ENCODE measurements around the gene NR3C2.

The NR3C2 gene

DNA sequence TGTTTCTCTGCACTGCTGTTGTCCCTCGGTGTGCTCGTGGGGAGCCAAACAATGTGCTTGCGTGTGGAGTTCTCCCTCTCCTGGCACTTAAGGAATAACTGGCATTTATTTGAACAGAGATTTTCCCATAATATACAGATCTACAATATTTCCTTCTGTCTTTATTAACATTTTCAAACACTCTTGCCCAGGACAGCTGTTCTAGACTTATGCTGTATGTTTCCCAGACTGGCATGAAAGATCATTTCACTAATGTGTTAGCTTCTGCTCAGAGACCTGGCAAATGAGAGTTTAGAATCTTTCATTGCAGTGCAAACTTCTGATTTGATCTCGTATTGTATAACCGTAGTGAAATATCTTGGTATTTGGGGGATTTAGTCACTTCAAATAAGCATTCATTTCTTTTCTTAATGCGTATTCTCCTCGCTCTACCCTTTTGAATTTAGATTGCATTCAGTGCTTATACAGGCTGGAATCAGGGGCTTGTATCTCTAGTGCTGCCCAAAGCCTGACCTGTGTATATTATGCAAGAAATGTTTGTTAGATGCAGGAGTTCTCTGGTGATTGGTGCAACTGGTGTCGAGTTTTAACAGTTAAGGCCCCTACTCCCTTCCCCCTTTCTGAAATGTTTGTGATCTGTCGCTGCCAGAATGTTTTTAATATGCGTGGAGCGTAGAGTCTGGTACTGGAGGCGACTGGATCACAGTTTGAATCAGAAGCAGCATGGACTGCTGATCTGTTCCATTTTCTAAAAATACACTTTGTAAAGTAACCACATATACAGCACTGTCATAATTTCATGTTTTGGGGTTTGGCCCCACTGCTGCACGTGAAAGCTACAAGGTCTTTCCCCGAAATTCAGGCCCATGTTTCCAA lies 384.0 kb downstream of the NR3C2 start:
- H3K4me1 ChIP-seq (ENCODE audit: control extremely low read depth in 1 of 4, control insufficient read depth in 4 of 4, insufficient read depth in 4 of 4, low read length in 3 of 4): peaks cover 2 to 23% (median 12%) of the 10 kb centered on the region in 4 experiments
- 99% methylated on average over 9 of the region's 14 CpGs for WGBS (ENCODE audit: insufficient coverage)
- POLR2A ChIA-PET: no interaction called here

DNA sequence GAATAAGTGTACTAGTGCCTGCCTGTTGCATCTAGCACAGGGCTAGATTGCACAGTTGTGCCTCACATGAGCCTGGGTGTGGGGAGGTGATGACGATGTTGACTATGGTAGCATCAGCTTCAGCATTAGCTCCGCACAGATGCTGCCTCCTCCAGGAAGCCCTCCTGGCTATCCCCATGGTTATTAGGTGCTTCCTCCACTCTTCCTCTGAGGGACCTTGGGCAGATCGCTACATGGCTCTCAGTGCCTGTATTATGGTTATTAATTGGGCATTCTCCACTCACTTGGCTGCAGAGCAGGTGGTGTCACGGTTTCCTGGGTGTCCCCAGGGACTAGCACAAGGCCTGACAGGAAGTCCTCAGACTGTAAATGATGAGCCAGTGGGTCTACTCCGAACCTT lies 384.7 kb downstream of the NR3C2 start:
- H3K9me3 ChIP-seq (ENCODE audit: control extremely low read depth in 1 of 5, control insufficient read depth in 4 of 5, insufficient read depth in 2 of 5, low read depth in 1 of 5, low read length in 4 of 5): no peaks in the 10 kb centered on the region
- DNase-seq: no peak
- H3K36me3 ChIP-seq (ENCODE audit: control insufficient read depth in 4 of 4, insufficient read depth in 4 of 4, low read length in 3 of 4): no peaks in the 10 kb centered on the region
- POLR2A ChIA-PET: no interaction called here
- 97% methylated on average over 4 of the region's 5 CpGs for WGBS (ENCODE audit: insufficient coverage)
- no peaks in the 10 kb centered on the region for H3K27me3 ChIP-seq (replicated peaks in 2 of 5; ENCODE audit: control insufficient read depth in 4 of 5, insufficient read depth in 5 of 5, low read length in 4 of 5)
- CTCF ChIA-PET: interaction anchor here (1.1 to 2.6 kb wide), 4 partner anchors 11 to 132 kb away, joined by 3 to 13 read pairs (median 5); no protein-coding TSS in a partner anchor
- H3K4me1 ChIP-seq (ENCODE audit: control extremely low read depth in 1 of 4, control insufficient read depth in 4 of 4, insufficient read depth in 4 of 4, low read length in 3 of 4): peaks cover 2 to 23% (median 13%) of the 10 kb centered on the region in 4 experiments
- H3K27ac ChIP-seq (ENCODE audit: insufficient read depth in 1 of 2, low read depth in 1 of 2, low read length in 2 of 2, poor library complexity in 1 of 2, severe bottlenecking in 2 of 2): no peak overlapping the region
- H3K4me3 ChIP-seq (ENCODE audit: control insufficient read depth in 1 of 7, extremely low read depth in 1 of 7, insufficient read depth in 4 of 7, low read depth in 2 of 7, low read length in 6 of 7): no peak overlapping the region

More for the DNA sequence above, 384.0 kb downstream of the NR3C2 start:
- Histone ChIP-seq H3K27me3 (replicated peaks in 2 of 5; ENCODE audit: control insufficient read depth in 4 of 5, insufficient read depth in 5 of 5, low read length in 4 of 5) (no peaks in the 10 kb centered on the region), H3K27ac (ENCODE audit: insufficient read depth in 1 of 2, low read depth in 1 of 2, low read length in 2 of 2, poor library complexity in 1 of 2, severe bottlenecking in 2 of 2) (no peak overlapping the region), H3K9me3 (ENCODE audit: control extremely low read depth in 1 of 5, control insufficient read depth in 4 of 5, insufficient read depth in 2 of 5, low read depth in 1 of 5, low read length in 4 of 5) (no peaks in the 10 kb centered on the region), H3K4me3 (ENCODE audit: control insufficient read depth in 1 of 7, extremely low read depth in 1 of 7, insufficient read depth in 4 of 7, low read depth in 2 of 7, low read length in 6 of 7) (no peak overlapping the region), H3K36me3 (ENCODE audit: control insufficient read depth in 4 of 4, insufficient read depth in 4 of 4, low read length in 3 of 4) (no peaks in the 10 kb centered on the region)
- DNase-seq: no peak
- CTCF ChIA-PET: no interaction called here

- no peaks in the 10 kb centered on the region for H3K36me3 ChIP-seq (ENCODE audit: control insufficient read depth in 4 of 4, insufficient read depth in 4 of 4, low read length in 3 of 4)
- ChIA-PET CTCF (interaction anchor here (0.7 to 2.6 kb wide), 10 partner anchors 10 to 1208 kb away, joined by 3 to 13 read pairs (median 3); no protein-coding TSS in a partner anchor), POLR2A (no interaction called here)
- peaks cover 2 to 26% (median 15%) of the 10 kb centered on the region in 4 experiments for H3K4me1 ChIP-seq (ENCODE audit: control extremely low read depth in 1 of 4, control insufficient read depth in 4 of 4, insufficient read depth in 4 of 4, low read length in 3 of 4)
- no peaks in the 10 kb centered on the region for H3K9me3 ChIP-seq (ENCODE audit: control extremely low read depth in 1 of 5, control insufficient read depth in 4 of 5, insufficient read depth in 2 of 5, low read depth in 1 of 5, low read length in 4 of 5)
- no peaks in the 10 kb centered on the region for H3K27me3 ChIP-seq (replicated peaks in 2 of 5; ENCODE audit: control insufficient read depth in 4 of 5, insufficient read depth in 5 of 5, low read length in 4 of 5)
- DNase-seq: peak; percentile 92 to 97 (median 97)
- no peak overlapping the region for H3K4me3 ChIP-seq (ENCODE audit: control insufficient read depth in 1 of 7, extremely low read depth in 1 of 7, insufficient read depth in 4 of 7, low read depth in 2 of 7, low read length in 6 of 7)
- no peak overlapping the region for H3K27ac ChIP-seq (ENCODE audit: insufficient read depth in 1 of 2, low read depth in 1 of 2, low read length in 2 of 2, poor library complexity in 1 of 2, severe bottlenecking in 2 of 2)
- 10% methylated on average over 3 of the region's 6 CpGs for WGBS (ENCODE audit: insufficient coverage)
Measured at GRCh38 chr4:148056879-148057278, 385.3 kb downstream of the NR3C2 start.

- no peaks in the 10 kb centered on the region for H3K36me3 ChIP-seq (ENCODE audit: control insufficient read depth in 4 of 4, insufficient read depth in 4 of 4, low read length in 3 of 4)
- H3K27me3 ChIP-seq (replicated peaks in 2 of 5; ENCODE audit: control insufficient read depth in 4 of 5, insufficient read depth in 5 of 5, low read length in 4 of 5): no peaks in the 10 kb centered on the region
- no peak overlapping the region for H3K27ac ChIP-seq (ENCODE audit: insufficient read depth in 1 of 2, low read depth in 1 of 2, low read length in 2 of 2, poor library complexity in 1 of 2, severe bottlenecking in 2 of 2)
- CTCF ChIA-PET: interaction anchor here (1.0 to 2.6 kb wide), 5 partner anchors 9 to 131 kb away, joined by 3 to 13 read pairs (median 4); no protein-coding TSS in a partner anchor
- no peaks in the 10 kb centered on the region for H3K9me3 ChIP-seq (ENCODE audit: control extremely low read depth in 1 of 5, control insufficient read depth in 4 of 5, insufficient read depth in 2 of 5, low read depth in 1 of 5, low read length in 4 of 5)
- H3K4me3 ChIP-seq (ENCODE audit: control insufficient read depth in 1 of 7, extremely low read depth in 1 of 7, insufficient read depth in 4 of 7, low read depth in 2 of 7, low read length in 6 of 7): no peak overlapping the region
- DNase-seq: no peak
- POLR2A ChIA-PET: no interaction called here
- H3K4me1 ChIP-seq (ENCODE audit: control extremely low read depth in 1 of 4, control insufficient read depth in 4 of 4, insufficient read depth in 4 of 4, low read length in 3 of 4): peaks cover 3 to 31% (median 17%) of the 10 kb centered on the region in 4 experiments
- WGBS (ENCODE audit: insufficient coverage): 100% methylated on average over 4 of the region's 6 CpGs
Measured at GRCh38 chr4:148055844-148056243, 386.4 kb downstream of the NR3C2 start.

DNA sequence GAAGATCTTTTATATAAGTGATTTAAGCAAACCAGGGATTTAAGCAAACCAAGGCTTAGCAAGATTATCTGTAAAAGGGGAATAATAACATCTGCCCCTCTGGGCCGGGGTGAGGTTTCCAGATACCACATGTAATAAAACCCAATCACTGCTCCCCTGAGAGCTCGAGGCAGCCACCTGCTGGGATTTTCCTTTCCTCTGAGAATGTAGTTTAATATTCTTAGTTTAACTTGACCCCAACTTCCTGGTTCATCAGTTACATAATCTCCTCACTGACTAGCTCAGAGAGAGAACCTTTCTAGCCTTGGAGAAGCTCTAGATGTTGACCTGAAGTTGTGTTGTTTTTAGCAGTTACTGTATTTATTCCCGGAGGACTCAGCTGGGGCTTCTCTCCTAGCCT lies 387.9 kb downstream of the NR3C2 start:
- POLR2A ChIA-PET: no interaction called here
- no peak for DNase-seq
- peaks cover 3 to 22% (median 13%) of the 10 kb centered on the region in 4 experiments for H3K4me1 ChIP-seq (ENCODE audit: control extremely low read depth in 1 of 4, control insufficient read depth in 4 of 4, insufficient read depth in 4 of 4, low read length in 3 of 4)
- CTCF ChIA-PET: interaction anchor here (0.8 to 1.5 kb wide), 3 partner anchors 8 to 25 kb away, joined by 3 to 4 read pairs (median 3); no protein-coding TSS in a partner anchor
- no peak overlapping the region for H3K27ac ChIP-seq (ENCODE audit: insufficient read depth in 1 of 2, low read depth in 1 of 2, low read length in 2 of 2, poor library complexity in 1 of 2, severe bottlenecking in 2 of 2)
- H3K36me3 ChIP-seq (ENCODE audit: control insufficient read depth in 4 of 4, insufficient read depth in 4 of 4, low read length in 3 of 4): no peaks in the 10 kb centered on the region
- no peaks in the 10 kb centered on the region for H3K9me3 ChIP-seq (ENCODE audit: control extremely low read depth in 1 of 5, control insufficient read depth in 4 of 5, insufficient read depth in 2 of 5, low read depth in 1 of 5, low read length in 4 of 5)
- no peak overlapping the region for H3K4me3 ChIP-seq (ENCODE audit: control insufficient read depth in 1 of 7, extremely low read depth in 1 of 7, insufficient read depth in 4 of 7, low read depth in 2 of 7, low read length in 6 of 7)
- H3K27me3 ChIP-seq (replicated peaks in 2 of 5; ENCODE audit: control insufficient read depth in 4 of 5, insufficient read depth in 5 of 5, low read length in 4 of 5): no peaks in the 10 kb centered on the region
- 90% methylated on average over 2 of the region's 3 CpGs for WGBS (ENCODE audit: insufficient coverage)

DNA sequence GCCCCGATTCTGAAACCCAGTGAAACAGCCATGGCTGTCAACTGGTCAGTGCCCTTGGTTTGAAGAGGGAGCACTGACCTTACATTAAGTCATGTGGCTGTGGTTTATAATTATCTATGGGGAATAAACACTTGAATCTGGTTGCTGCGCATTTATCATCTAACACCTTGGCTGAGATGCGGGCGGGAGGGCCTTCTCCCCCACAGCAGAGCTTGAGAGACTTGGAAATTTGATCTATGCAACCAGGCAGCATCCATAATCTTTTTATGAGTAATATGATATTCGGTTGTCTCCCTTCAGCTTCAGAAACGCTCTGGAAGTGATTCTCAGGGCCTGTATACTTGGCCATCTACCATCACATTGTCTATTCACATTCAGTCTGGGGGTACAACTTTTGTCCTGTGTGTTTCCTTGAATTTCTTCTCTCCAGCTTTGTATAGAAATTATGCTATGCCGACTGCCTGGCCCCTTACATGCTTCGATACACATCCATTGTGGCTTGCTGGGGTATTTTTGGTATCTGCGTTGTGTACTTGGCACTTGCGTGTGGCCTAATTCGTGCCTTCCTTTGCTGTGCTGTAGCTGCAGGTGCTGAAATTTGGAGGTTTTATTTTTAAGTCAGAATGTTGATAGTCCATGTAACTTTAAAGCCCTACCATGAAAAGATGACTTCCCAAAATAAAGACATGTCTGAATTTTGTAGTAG lies 388.8 kb downstream of the NR3C2 start:
- H3K4me3 ChIP-seq (ENCODE audit: control insufficient read depth in 1 of 7, extremely low read depth in 1 of 7, insufficient read depth in 4 of 7, low read depth in 2 of 7, low read length in 6 of 7): no peak overlapping the region
- POLR2A ChIA-PET: no interaction called here
- WGBS (ENCODE audit: insufficient coverage): 100% methylated on average over 7 of the region's 11 CpGs
- H3K4me1 ChIP-seq (ENCODE audit: control extremely low read depth in 1 of 4, control insufficient read depth in 4 of 4, insufficient read depth in 4 of 4, low read length in 3 of 4): peaks cover 3 to 18% (median 11%) of the 10 kb centered on the region in 4 experiments
- H3K27me3 ChIP-seq (replicated peaks in 2 of 5; ENCODE audit: control insufficient read depth in 4 of 5, insufficient read depth in 5 of 5, low read length in 4 of 5): no peaks in the 10 kb centered on the region
- CTCF ChIA-PET: interaction anchor here (0.6 to 1.5 kb wide), 2 partner anchors 24 to 1844 kb away, joined by 3 read pairs; no protein-coding TSS in a partner anchor
- no peak overlapping the region for H3K27ac ChIP-seq (ENCODE audit: insufficient read depth in 1 of 2, low read depth in 1 of 2, low read length in 2 of 2, poor library complexity in 1 of 2, severe bottlenecking in 2 of 2)
- no peaks in the 10 kb centered on the region for H3K36me3 ChIP-seq (ENCODE audit: control insufficient read depth in 4 of 4, insufficient read depth in 4 of 4, low read length in 3 of 4)
- DNase-seq: no peak
- H3K9me3 ChIP-seq (ENCODE audit: control extremely low read depth in 1 of 5, control insufficient read depth in 4 of 5, insufficient read depth in 2 of 5, low read depth in 1 of 5, low read length in 4 of 5): no peaks in the 10 kb centered on the region

DNA sequence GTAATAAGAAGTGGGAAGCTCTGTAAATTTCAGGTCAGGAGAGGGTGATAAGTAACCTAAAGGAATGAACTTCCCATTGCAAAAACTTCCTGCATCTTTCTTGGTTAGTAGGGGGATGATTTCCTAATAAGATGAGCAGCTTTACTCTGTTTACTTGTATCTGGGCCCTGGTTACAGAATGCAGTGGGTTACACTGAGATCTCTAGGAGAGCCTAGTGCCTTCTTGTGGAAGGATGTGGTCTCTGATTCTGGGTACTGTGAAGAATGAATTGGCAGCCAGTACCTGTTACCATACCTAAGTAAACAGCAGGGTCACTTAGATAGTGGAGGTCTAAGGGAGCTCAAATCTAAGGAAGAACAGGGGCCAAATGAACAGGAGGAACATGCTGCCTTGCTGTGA lies 389.8 kb downstream of the NR3C2 start:
- POLR2A ChIA-PET: no interaction called here

More for the DNA sequence above, 389.8 kb downstream of the NR3C2 start:
- H3K27me3 ChIP-seq (replicated peaks in 2 of 5; ENCODE audit: control insufficient read depth in 4 of 5, insufficient read depth in 5 of 5, low read length in 4 of 5): no peaks in the 10 kb centered on the region
- H3K27ac ChIP-seq (ENCODE audit: insufficient read depth in 1 of 2, low read depth in 1 of 2, low read length in 2 of 2, poor library complexity in 1 of 2, severe bottlenecking in 2 of 2): no peak overlapping the region
- peak in 2 of 3 donors; percentile 44 to 53 for DNase-seq
- H3K36me3 ChIP-seq (ENCODE audit: control insufficient read depth in 4 of 4, insufficient read depth in 4 of 4, low read length in 3 of 4): no peaks in the 10 kb centered on the region
- H3K4me3 ChIP-seq (ENCODE audit: control insufficient read depth in 1 of 7, extremely low read depth in 1 of 7, insufficient read depth in 4 of 7, low read depth in 2 of 7, low read length in 6 of 7): no peak overlapping the region
- H3K4me1 ChIP-seq (ENCODE audit: control extremely low read depth in 1 of 4, control insufficient read depth in 4 of 4, insufficient read depth in 4 of 4, low read length in 3 of 4): peaks cover 3 to 18% (median 9%) of the 10 kb centered on the region in 4 experiments
- no peaks in the 10 kb centered on the region for H3K9me3 ChIP-seq (ENCODE audit: control extremely low read depth in 1 of 5, control insufficient read depth in 4 of 5, insufficient read depth in 2 of 5, low read depth in 1 of 5, low read length in 4 of 5)
- CTCF ChIA-PET: no interaction called here

Measured in common myeloid progenitor, CD34-positive (primary cell).